WTC11 (cell line): ENCODE results near the gene SNRNP70. TPM values are rescaled to one million over a fixed set of nuclear protein-coding genes. Genes with fewer than 3 reads are reported as not detected.

Experiments used
- ATAC-seq: fragments of 200-7000 bp; cut with Tn5 transposase; 2 replicates; pipeline ENCODE4 v1.10.0; 2021; ENCODE audit warnings: mild to moderate bottlenecking, moderate library complexity
- CTCF ChIA-PET: fragments of 300-600 bp; sonication (Branson Sonifier 250); formaldehyde crosslinking; loops from one replicate; lab custom pipeline; 2021; ENCODE audit warnings: antibody characterized with exemption; lab: Charles Lee
- POLR2A ChIA-PET: fragments of 350-600 bp; sonication (Branson Sonifier 250); formaldehyde crosslinking; loops from one replicate; lab custom pipeline; 2021; ENCODE audit warnings: antibody characterized with exemption; lab: Charles Lee
- DNase-seq: peaks from one replicate; pipeline ENCODE4 v3.0.0; 2021; ENCODE audit warnings: low spot score
- H3K27ac Mint-ChIP-seq: 2 replicates; pipeline ENCODE4 v1.8.0; 2021; ENCODE audit warnings: mixed read lengths
- H3K27me3 Mint-ChIP-seq: 2 replicates; pipeline ENCODE4 v1.8.0; 2021; ENCODE audit warnings: low read depth, mild to moderate bottlenecking, moderate library complexity, mixed read lengths
- H3K36me3 Mint-ChIP-seq: 2 replicates; pipeline ENCODE4 v1.8.0; 2021; ENCODE audit warnings: mixed read lengths
- H3K4me1 Mint-ChIP-seq: 2 replicates; pipeline ENCODE4 v1.8.0; 2022; ENCODE audit warnings: mixed read lengths
- H3K4me3 Mint-ChIP-seq: 2 replicates; pipeline ENCODE4 v1.8.0; 2021; ENCODE audit warnings: mild to moderate bottlenecking, moderate library complexity, mixed read lengths
- H3K9me3 Mint-ChIP-seq: 2 replicates; pipeline ENCODE4 v1.8.0; 2021; ENCODE audit warnings: mixed read lengths
- CREM ChIP-seq: sonication (generic); formaldehyde crosslinking; IDR thresholded peaks from 2 replicates; pipeline ENCODE4 v1.8.1; 2022; ENCODE audit warnings: mild to moderate bottlenecking, missing genetic modification reagents, moderate library complexity
- ELF4 ChIP-seq: sonication (generic); formaldehyde crosslinking; IDR thresholded peaks from 2 replicates; pipeline ENCODE4 v1.8.1; 2022; ENCODE audit warnings: low read depth, mild to moderate bottlenecking, moderate library complexity, missing genetic modification reagents
- ESRRA ChIP-seq: sonication (generic); formaldehyde crosslinking; IDR thresholded peaks from 2 replicates; pipeline ENCODE4 v1.8.1; 2022; ENCODE audit warnings: mild to moderate bottlenecking, missing genetic modification reagents, borderline replicate concordance
- GRHL2 ChIP-seq: fragments of 250-450 bp; sonication (Bioruptor Pico); IDR thresholded peaks from 2 replicates; pipeline ENCODE4 v1.8.0; 2022; ENCODE audit warnings: mild to moderate bottlenecking, moderate library complexity; ENCODE audit not compliant: insufficient replicate concordance, severe bottlenecking
- MXD4 ChIP-seq: fragments of 250-450 bp; sonication (Bioruptor Pico); IDR thresholded peaks from 2 replicates; pipeline ENCODE4 v1.8.0; 2021; ENCODE audit warnings: mild to moderate bottlenecking, moderate library complexity, borderline replicate concordance
- NFATC4 ChIP-seq: fragments of 250-450 bp; sonication (Bioruptor Pico); IDR thresholded peaks from 2 replicates; pipeline ENCODE4 v1.9.0; 2021; ENCODE audit warnings: mild to moderate bottlenecking
- ZNF219 ChIP-seq: sonication (generic); formaldehyde crosslinking; IDR thresholded peaks from 2 replicates; pipeline ENCODE4 v1.8.0; 2023; ENCODE audit warnings: missing genetic modification reagents, mild to moderate bottlenecking, borderline replicate concordance
- total RNA-seq: library from RNA; stranded (reverse); gene quantifications from 3 replicates; pipeline ENCODE4 v1.2.3, GENCODE V29; 2021
- TF ChIP-seq, protein P1 (sequence below): sonication (generic); formaldehyde crosslinking; conservative IDR thresholded peaks from 2 replicates; pipeline ENCODE4 v1.8.1; 2023; ENCODE audit warnings: mild to moderate bottlenecking, low read depth, missing genetic modification reagents, moderate library complexity
- TF ChIP-seq, protein P2 (sequence below): sonication (generic); formaldehyde crosslinking; IDR thresholded peaks from 2 replicates; pipeline ENCODE4 v1.8.1; 2023; ENCODE audit warnings: mild to moderate bottlenecking, moderate library complexity, missing genetic modification reagents
- TF ChIP-seq, protein P3 (sequence below): sonication (generic); formaldehyde crosslinking; IDR thresholded peaks from 2 replicates; pipeline ENCODE4 v1.8.1; 2022; ENCODE audit warnings: low read depth, missing genetic modification reagents, borderline replicate concordance
- TF ChIP-seq, protein P4 (sequence below): sonication (generic); formaldehyde crosslinking; IDR thresholded peaks from 2 replicates; pipeline ENCODE4 v1.8.0; 2023; ENCODE audit warnings: mild to moderate bottlenecking, missing genetic modification reagents
- TF ChIP-seq, protein P5 (sequence below): sonication (generic); formaldehyde crosslinking; conservative IDR thresholded peaks from 2 replicates; pipeline ENCODE4 v1.8.1; 2022; ENCODE audit warnings: mild to moderate bottlenecking, missing genetic modification reagents

SNRNP70 gene
- total RNA-seq, 1 experiment from 2014 or later = 266 TPM

DNA sequence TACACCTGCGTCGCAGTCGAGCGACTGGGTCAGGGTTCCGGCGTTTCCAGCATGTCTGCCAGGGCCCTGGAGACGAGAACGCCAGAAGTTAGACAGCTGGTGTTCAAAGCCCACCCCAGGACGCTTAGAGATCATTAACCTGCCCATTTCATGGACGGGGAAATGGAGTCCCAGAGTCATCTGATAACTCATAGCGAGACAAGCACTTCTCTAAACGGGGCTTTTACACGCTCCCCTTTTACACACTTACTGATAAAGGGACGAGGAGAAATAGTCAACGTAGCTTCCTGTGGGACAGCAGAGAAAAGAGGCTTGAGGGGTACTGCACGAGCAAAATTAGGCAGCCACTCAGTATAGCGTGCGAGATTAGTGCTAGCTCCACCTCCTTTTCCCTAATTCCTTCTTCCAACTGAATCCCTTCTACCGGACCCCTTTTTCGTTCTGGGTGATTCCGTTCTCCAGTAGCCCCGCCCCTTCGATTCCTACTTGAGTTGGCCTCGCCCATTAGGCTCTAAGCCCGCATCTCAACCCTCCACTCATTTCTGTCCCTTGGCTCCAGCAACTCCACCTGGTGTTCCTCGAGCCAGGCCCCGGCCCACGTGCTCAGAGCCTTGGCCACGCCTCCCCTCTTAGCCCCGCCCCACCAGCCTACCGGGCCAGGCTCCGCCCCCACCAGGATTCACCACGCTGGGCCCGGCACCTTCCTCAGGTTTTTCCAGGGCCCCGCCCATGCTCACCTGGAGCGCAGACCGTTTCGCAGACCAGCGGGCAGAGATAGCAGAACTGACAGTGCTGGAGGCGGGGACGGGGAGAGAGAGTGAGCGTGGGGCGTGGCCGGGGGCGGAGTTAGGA, 66.2 kb downstream of the SNRNP70 start (continued):
- TF ChIP-seq NFATC4 (CRISPR knock-in tag) (no peak), ZNF219 (CRISPR knock-in tag) (no peak), CREM (CRISPR knock-in tag) (no peak), ELF4 (CRISPR knock-in tag) (no peak), MXD4 (CRISPR knock-in tag) (no peak), GRHL2 (CRISPR knock-in tag) (no peak), ESRRA (CRISPR knock-in tag) (no peak)
- TF ChIP-seq, protein P1, sequence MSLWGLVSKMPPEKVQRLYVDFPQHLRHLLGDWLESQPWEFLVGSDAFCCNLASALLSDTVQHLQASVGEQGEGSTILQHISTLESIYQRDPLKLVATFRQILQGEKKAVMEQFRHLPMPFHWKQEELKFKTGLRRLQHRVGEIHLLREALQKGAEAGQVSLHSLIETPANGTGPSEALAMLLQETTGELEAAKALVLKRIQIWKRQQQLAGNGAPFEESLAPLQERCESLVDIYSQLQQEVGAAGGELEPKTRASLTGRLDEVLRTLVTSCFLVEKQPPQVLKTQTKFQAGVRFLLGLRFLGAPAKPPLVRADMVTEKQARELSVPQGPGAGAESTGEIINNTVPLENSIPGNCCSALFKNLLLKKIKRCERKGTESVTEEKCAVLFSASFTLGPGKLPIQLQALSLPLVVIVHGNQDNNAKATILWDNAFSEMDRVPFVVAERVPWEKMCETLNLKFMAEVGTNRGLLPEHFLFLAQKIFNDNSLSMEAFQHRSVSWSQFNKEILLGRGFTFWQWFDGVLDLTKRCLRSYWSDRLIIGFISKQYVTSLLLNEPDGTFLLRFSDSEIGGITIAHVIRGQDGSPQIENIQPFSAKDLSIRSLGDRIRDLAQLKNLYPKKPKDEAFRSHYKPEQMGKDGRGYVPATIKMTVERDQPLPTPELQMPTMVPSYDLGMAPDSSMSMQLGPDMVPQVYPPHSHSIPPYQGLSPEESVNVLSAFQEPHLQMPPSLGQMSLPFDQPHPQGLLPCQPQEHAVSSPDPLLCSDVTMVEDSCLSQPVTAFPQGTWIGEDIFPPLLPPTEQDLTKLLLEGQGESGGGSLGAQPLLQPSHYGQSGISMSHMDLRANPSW (CRISPR knock-in tag) = no peak
- TF ChIP-seq, protein P2, sequence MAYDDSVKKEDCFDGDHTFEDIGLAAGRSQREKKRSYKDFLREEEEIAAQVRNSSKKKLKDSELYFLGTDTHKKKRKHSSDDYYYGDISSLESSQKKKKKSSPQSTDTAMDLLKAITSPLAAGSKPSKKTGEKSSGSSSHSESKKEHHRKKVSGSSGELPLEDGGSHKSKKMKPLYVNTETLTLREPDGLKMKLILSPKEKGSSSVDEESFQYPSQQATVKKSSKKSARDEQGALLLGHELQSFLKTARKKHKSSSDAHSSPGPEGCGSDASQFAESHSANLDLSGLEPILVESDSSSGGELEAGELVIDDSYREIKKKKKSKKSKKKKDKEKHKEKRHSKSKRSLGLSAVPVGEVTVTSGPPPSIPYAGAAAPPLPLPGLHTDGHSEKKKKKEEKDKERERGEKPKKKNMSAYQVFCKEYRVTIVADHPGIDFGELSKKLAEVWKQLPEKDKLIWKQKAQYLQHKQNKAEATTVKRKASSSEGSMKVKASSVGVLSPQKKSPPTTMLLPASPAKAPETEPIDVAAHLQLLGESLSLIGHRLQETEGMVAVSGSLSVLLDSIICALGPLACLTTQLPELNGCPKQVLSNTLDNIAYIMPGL (CRISPR knock-in tag) = no peak
- TF ChIP-seq, protein P3, sequence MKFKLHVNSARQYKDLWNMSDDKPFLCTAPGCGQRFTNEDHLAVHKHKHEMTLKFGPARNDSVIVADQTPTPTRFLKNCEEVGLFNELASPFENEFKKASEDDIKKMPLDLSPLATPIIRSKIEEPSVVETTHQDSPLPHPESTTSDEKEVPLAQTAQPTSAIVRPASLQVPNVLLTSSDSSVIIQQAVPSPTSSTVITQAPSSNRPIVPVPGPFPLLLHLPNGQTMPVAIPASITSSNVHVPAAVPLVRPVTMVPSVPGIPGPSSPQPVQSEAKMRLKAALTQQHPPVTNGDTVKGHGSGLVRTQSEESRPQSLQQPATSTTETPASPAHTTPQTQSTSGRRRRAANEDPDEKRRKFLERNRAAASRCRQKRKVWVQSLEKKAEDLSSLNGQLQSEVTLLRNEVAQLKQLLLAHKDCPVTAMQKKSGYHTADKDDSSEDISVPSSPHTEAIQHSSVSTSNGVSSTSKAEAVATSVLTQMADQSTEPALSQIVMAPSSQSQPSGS (CRISPR knock-in tag) = no peak
- TF ChIP-seq, protein P4, sequence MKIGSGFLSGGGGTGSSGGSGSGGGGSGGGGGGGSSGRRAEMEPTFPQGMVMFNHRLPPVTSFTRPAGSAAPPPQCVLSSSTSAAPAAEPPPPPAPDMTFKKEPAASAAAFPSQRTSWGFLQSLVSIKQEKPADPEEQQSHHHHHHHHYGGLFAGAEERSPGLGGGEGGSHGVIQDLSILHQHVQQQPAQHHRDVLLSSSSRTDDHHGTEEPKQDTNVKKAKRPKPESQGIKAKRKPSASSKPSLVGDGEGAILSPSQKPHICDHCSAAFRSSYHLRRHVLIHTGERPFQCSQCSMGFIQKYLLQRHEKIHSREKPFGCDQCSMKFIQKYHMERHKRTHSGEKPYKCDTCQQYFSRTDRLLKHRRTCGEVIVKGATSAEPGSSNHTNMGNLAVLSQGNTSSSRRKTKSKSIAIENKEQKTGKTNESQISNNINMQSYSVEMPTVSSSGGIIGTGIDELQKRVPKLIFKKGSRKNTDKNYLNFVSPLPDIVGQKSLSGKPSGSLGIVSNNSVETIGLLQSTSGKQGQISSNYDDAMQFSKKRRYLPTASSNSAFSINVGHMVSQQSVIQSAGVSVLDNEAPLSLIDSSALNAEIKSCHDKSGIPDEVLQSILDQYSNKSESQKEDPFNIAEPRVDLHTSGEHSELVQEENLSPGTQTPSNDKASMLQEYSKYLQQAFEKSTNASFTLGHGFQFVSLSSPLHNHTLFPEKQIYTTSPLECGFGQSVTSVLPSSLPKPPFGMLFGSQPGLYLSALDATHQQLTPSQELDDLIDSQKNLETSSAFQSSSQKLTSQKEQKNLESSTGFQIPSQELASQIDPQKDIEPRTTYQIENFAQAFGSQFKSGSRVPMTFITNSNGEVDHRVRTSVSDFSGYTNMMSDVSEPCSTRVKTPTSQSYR (CRISPR knock-in tag) = no peak

DNA sequence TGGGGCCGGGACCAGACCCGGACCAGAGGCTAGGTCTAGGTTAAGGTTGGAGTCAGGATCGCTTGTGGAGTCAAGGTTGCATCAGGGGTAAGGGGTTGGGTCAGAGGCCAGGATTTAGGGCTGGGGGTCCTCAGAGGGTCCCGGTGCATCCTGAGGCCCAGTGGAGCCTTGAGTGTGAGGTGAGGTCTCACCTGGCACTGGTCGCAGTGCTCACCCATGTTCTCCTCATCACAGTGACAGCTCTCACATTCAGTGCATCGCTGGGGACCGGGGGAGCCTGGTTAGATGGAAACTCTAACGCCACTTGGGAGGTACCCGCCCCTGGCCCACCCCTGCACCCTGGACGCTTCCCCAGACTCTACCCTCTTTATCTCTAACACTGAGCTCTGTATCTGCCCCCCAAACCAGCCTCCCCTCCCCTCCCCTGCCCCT, 66.9 kb downstream of the SNRNP70 start:
- Mint-ChIP-seq H3K4me3 (peak overlapping the region; percentile 92), H3K27ac (no peak overlapping the region)
- ATAC-seq = no peak
- TF ChIP-seq, protein P5, sequence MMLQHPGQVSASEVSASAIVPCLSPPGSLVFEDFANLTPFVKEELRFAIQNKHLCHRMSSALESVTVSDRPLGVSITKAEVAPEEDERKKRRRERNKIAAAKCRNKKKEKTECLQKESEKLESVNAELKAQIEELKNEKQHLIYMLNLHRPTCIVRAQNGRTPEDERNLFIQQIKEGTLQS = no peak
- no peak for TF ChIP-seq CREM (CRISPR knock-in tag)
- TF ChIP-seq, protein P3 (CRISPR knock-in tag) = no peak
- TF ChIP-seq ELF4 (CRISPR knock-in tag) = no peak
- TF ChIP-seq, all 79 proteins: peak for 0
- POLR2A ChIA-PET = interaction anchor here (0.6 to 1.3 kb wide), 2 partner anchors 47 to 327 kb away, joined by 3 read pairs; no protein-coding TSS in a partner anchor
- Mint-ChIP-seq H3K36me3 (peaks cover 9% of the 10 kb centered on the region; the same call in 1 of the 2 replicates), H3K9me3 (peaks cover 14% of the 10 kb centered on the region), H3K4me1 (peaks cover 31% of the 10 kb centered on the region), H3K27me3 (peaks cover 66% of the 10 kb centered on the region)
- DNase-seq = peak; percentile 40
- CTCF ChIA-PET = interaction anchor here (0.9 to 7.9 kb wide), 5 partner anchors 19 to 324 kb away, joined by 3 to 98 read pairs (median 8); no protein-coding TSS in a partner anchor
